Measurements from ENCODE around the gene PSMA5. TPM values are rescaled to one million over a fixed set of nuclear protein-coding genes. Genes with fewer than 3 reads are reported as not detected.

PSMA5 gene
- total and polyA plus RNA-seq, 10 of the 15 experiments (the other 5 are each of a cell fraction or from before 2014, with no cell fraction given): 58.7 to 271 (median 187) TPM

- TF ChIP-seq EP300 (IDR thresholded peaks at IDR 0.05; ENCODE audit: borderline replicate concordance in 1 of 2, control insufficient read depth in 1 of 2, low read depth in 2 of 2, low read length in 2 of 2) (no peak), NBN (IDR thresholded peaks at IDR 0.05) (no peak), CREB1 (IDR thresholded peaks at IDR 0.05; ENCODE audit: low read depth) (no peak), RELA (IDR thresholded peaks at IDR 0.05; ENCODE audit: borderline replicate concordance, partially characterized antibody) (no peak)
Measured at GRCh38 chr1:109438798-109439297, 12.6 kb upstream of the PSMA5 start (continued).

- no peak for DNase-seq (ENCODE audit: low read depth, low spot score)
- Histone ChIP-seq H2AFZ (ENCODE audit: control insufficient read depth, low read depth, low read length) (no peak overlapping the region), H3K79me2 (ENCODE audit: control insufficient read depth, insufficient read depth, low read length) (no peaks in the 10 kb centered on the region), H3K27ac (ENCODE audit: control insufficient read depth, insufficient read depth) (no peak overlapping the region), H3K4me2 (ENCODE audit: control insufficient read depth, insufficient read depth) (no peak overlapping the region), H4K20me1 (ENCODE audit: control insufficient read depth, insufficient read depth) (no peaks in the 10 kb centered on the region), H3K27me3 (replicated peaks in 1 of 2; ENCODE audit: control insufficient read depth in 2 of 2, insufficient read depth in 2 of 2, low read length in 1 of 2) (no peaks in the 10 kb centered on the region), H3K9ac (ENCODE audit: control insufficient read depth, insufficient read depth, low read length) (no peak overlapping the region), H3K4me3 (no peak overlapping the region), H3K4me1 (ENCODE audit: control insufficient read depth, insufficient read depth, low read length) (no peaks in the 10 kb centered on the region), H3K9me3 (replicated peaks; ENCODE audit: control insufficient read depth, insufficient read depth, low read length) (peaks cover 2% of the 10 kb centered on the region; the same call in 2 of the 3 replicates), H3K36me3 (ENCODE audit: control insufficient read depth in 2 of 2, insufficient read depth in 2 of 2, low read length in 1 of 2) (no peaks in the 10 kb centered on the region)
- in situ Hi-C loops (cut with MboI): no loop called here
- ChIA-PET SMC1A (ENCODE audit: uncharacterized antibody, unreplicated experiment) (no interaction called here), RAD21 (ENCODE audit: unreplicated experiment) (no interaction called here), CTCF (no interaction called here), POLR2A (no interaction called here)
- FAIRE-seq: no peak
- 0% methylated on average over 1 of the region's 1 CpG for WGBS (ENCODE audit: insufficient coverage, insufficient replicate concordance, low lambda C conversion rate, missing lambda C conversion rate)
- intact Hi-C loops (cut with micrococcal nuclease; ENCODE audit: unreplicated experiment): no loop called here
- BruUV-seq (replicated peaks): no TSS peak
- TF ChIP-seq EED (IDR thresholded peaks at IDR 0.05; ENCODE audit: low read depth): no peak
- TF ChIP-seq HCFC1 (IDR thresholded peaks at IDR 0.05; ENCODE audit: low read length): no peak
- TF ChIP-seq SPI1 (IDR thresholded peaks at IDR 0.05; ENCODE audit: borderline replicate concordance, insufficient read depth, low read depth, low read length): no peak
- TF ChIP-seq SUPT20H (IDR thresholded peaks at IDR 0.05; ENCODE audit: borderline replicate concordance, control insufficient read depth, low read depth, low read length): no peak
- TF ChIP-seq JUNB (IDR thresholded peaks at IDR 0.05): no peak
- ATAC-seq: no peak
Measured at GRCh38 chr1:109434484-109434883, 8.2 kb upstream of the PSMA5 start.
